HepG2 (cell line): ENCODE data around the gene TCF25. TPM values are rescaled to one million over a fixed set of nuclear protein-coding genes. Genes with fewer than 3 reads are reported as not detected.

Source experiments
- ARID5B ChIP-seq: IDR thresholded peaks from 2 replicates; pipeline ENCODE4 v1.4.0; 2020; ENCODE audit warnings: mild to moderate bottlenecking, missing genetic modification reagents
- FLYWCH1 ChIP-seq: sonication (generic); formaldehyde crosslinking; IDR thresholded peaks from 2 replicates; pipeline ENCODE4 v1.8.1; 2023; ENCODE audit warnings: mild to moderate bottlenecking, missing genetic modification reagents
- FUBP1 ChIP-seq: sonication (generic); formaldehyde crosslinking; IDR thresholded peaks from 2 replicates; pipeline ENCODE4 v1.5.1; 2020; ENCODE audit warnings: missing genetic modification reagents, mild to moderate bottlenecking, borderline replicate concordance
- GTF3A ChIP-seq: sonication (generic); formaldehyde crosslinking; conservative IDR thresholded peaks from 2 replicates; pipeline ENCODE4 v1.4.0; 2020; ENCODE audit warnings: mild to moderate bottlenecking, missing genetic modification reagents
- IRX3 ChIP-seq: sonication (generic); formaldehyde crosslinking; IDR thresholded peaks from 2 replicates; pipeline ENCODE4 v1.8.1; 2023; ENCODE audit warnings: mild to moderate bottlenecking, low read depth, missing genetic modification reagents, borderline replicate concordance
- JUND ChIP-seq: sonication (generic); formaldehyde crosslinking; IDR thresholded peaks from 2 replicates; pipeline ENCODE4 v1.8.0; 2022; ENCODE audit warnings: mild to moderate bottlenecking, missing genetic modification reagents
- KAT2B ChIP-seq: fragments of 150-350 bp; IDR thresholded peaks from 2 replicates; pipeline ENCODE4 v1.6.1; 2014; ENCODE audit warnings: low read depth, low read length, borderline replicate concordance
- SNAI1 ChIP-seq: sonication (generic); formaldehyde crosslinking; IDR thresholded peaks from 2 replicates; pipeline ENCODE4 v1.5.0; 2020; ENCODE audit warnings: mild to moderate bottlenecking, missing genetic modification reagents, borderline replicate concordance
- SNRNP70 ChIP-seq: fragments of 200-400 bp; formaldehyde crosslinking; IDR thresholded peaks from 2 replicates; pipeline ENCODE4 v1.6.1; 2017; ENCODE audit warnings: mild to moderate bottlenecking, low read depth, low read length, moderate library complexity
- SRY ChIP-seq: sonication (generic); formaldehyde crosslinking; IDR thresholded peaks from 2 replicates; pipeline ENCODE4 v1.8.0; 2022; ENCODE audit warnings: mild to moderate bottlenecking, missing genetic modification reagents
- TCF7L2 ChIP-seq: IDR thresholded peaks from 2 replicates; pipeline ENCODE4 v1.6.1; 2011; ENCODE audit warnings: mild to moderate bottlenecking, low read depth, low read length, moderate library complexity
- ZFP36L2 ChIP-seq: sonication (generic); formaldehyde crosslinking; IDR thresholded peaks from 2 replicates; pipeline ENCODE4 v1.4.0; 2020; ENCODE audit warnings: missing genetic modification reagents
- ZNF205 ChIP-seq: IDR thresholded peaks from 2 replicates; pipeline ENCODE4 v1.6.1; 2018; ENCODE audit warnings: missing biosample characterization, missing genetic modification reagents
- ZNF317 ChIP-seq: sonication (generic); formaldehyde crosslinking; IDR thresholded peaks from 2 replicates; pipeline ENCODE4 v1.5.0; 2020; ENCODE audit warnings: mild to moderate bottlenecking, missing genetic modification reagents
- ZNF446 ChIP-seq: sonication (generic); formaldehyde crosslinking; IDR thresholded peaks from 2 replicates; pipeline ENCODE4 v1.5.0; 2020; ENCODE audit warnings: mild to moderate bottlenecking, missing genetic modification reagents
- ZNF549 ChIP-seq: sonication (generic); formaldehyde crosslinking; IDR thresholded peaks from 2 replicates; pipeline ENCODE4 v1.5.0; 2020; ENCODE audit warnings: missing genetic modification reagents
- ZNF646 ChIP-seq: sonication (generic); formaldehyde crosslinking; IDR thresholded peaks from 2 replicates; pipeline ENCODE4 v1.9.0; 2021; ENCODE audit warnings: mild to moderate bottlenecking, missing genetic modification reagents
- ZNF878 ChIP-seq: sonication (generic); formaldehyde crosslinking; IDR thresholded peaks from 2 replicates; pipeline ENCODE4 v1.8.1; 2023; ENCODE audit warnings: mild to moderate bottlenecking, missing genetic modification reagents, moderate library complexity
- polyA plus RNA-seq, 8 experiments: library from polyadenylated mRNA; depleted of rRNA in 3 of 8; stranded (reverse) in 7 of 8; unstranded in 1 of 8; fragments of >200 nt; fragmentation: Illumina TruSeq in 4 of 8; extraction: Trizol in 4 of 8; gene quantifications; 2 replicates each; pipeline versions ENCODE4 v1.2.1 to v1.2.3, GENCODE V29; 2011 to 2016; ENCODE audit warnings: low read depth in 4 of 8, missing spikeins in 1 of 8, mixed read lengths in 1 of 8; ENCODE audit not compliant: insufficient read depth in 1 of 8
- total RNA-seq, 5 experiments: library from RNA; depleted of rRNA; stranded (reverse); fragments of >200 nt; fragmentation: Illumina TruSeq; extraction: Trizol; gene quantifications; 2 replicates each; pipeline ENCODE4 v1.2.3, GENCODE V29; 2016; ENCODE audit warnings: low read depth in 1 of 5

The TCF25 gene
- total and polyA plus RNA-seq, 2 of the 13 experiments (the other 11 are each of a cell fraction or from before 2014, with no cell fraction given): 138 to 206 TPM

- TF ChIP-seq GTF3A (CRISPR knock-in tag): peak; percentile 96; the same call in 1 of the 2 replicates
- no peak; the same call in 1 of the 2 replicates for TF ChIP-seq ZNF646 (CRISPR knock-in tag)
- peak; percentile 99 for TF ChIP-seq ZNF878 (CRISPR knock-in tag)
- peak; percentile 96 for TF ChIP-seq IRX3 (CRISPR knock-in tag)
- TF ChIP-seq JUND: peak; percentile 78
- TF ChIP-seq ZFP36L2: 0 out of 2 replicates have a peak, but pooled peaks have one; percentile 84
- TF ChIP-seq SNAI1 (CRISPR knock-in tag): no peak
- TF ChIP-seq ZNF205: peak; percentile 97
- TF ChIP-seq ZNF317 (CRISPR knock-in tag): 0 out of 2 replicates have a peak, but pooled peaks have one; percentile 74
- TF ChIP-seq FUBP1 (CRISPR knock-in tag): peak; percentile 88; the same call in 1 of the 2 replicates
- TF ChIP-seq SNRNP70: no peak
- no peak for TF ChIP-seq FLYWCH1 (CRISPR knock-in tag)
- no peak for TF ChIP-seq KAT2B
- peak; percentile 96 for TF ChIP-seq SRY (CRISPR knock-in tag)
- peak; percentile 81 for TF ChIP-seq TCF7L2
- TF ChIP-seq ARID5B: peak; percentile 97
- peak; percentile 75; the same call in 1 of the 2 replicates for TF ChIP-seq ZNF446 (CRISPR knock-in tag)
- TF ChIP-seq ZNF549: no peak
Measured at GRCh38 chr16:89917773-89918452, 44.5 kb downstream of the TCF25 start (continued).
